Fibroblast of skin of left quadriceps (primary cell): Measurements from ENCODE around the gene DFFB.

Experiments used
- DNase-seq, 2 experiments: peaks; one replicate each; pipeline ENCODE4 v3.0.0-alpha.2; 2013; ENCODE audit warnings: low read depth in 2 of 2

Gene DFFB

GRCh38 chr1:3925256-3925655 lies 68.0 kb downstream of the DFFB start:
- no peak for DNase-seq

DNA sequence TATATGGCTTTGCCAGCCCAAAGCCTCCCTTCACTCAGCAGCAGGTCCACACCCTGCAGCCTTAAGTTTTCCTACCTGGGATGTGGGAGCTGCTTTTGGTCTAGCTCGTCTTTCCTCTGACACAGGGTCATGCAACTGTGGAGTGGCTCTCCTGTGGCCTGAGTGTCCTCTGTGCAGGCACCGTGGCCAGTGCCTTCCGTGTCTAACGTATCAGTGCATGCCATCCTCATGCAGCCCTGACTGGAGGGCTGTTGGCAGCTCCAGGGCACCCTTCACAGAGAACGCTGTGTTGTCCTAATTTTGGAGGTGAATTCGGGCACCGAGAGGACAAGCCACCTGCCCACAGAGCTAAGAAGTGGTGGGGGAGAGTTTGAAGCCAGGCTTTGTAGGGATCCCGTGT lies 68.5 kb downstream of the DFFB start:
- DNase-seq = no peak

- no peak for DNase-seq
These were observed 69.7 kb downstream of the DFFB start for GRCh38 chr1:3926956-3927355.

GRCh38 chr1:3928586-3928985 lies 71.3 kb downstream of the DFFB start:
- DNase-seq = no peak

- no peak for DNase-seq
These were observed 71.8 kb downstream of the DFFB start for GRCh38 chr1:3929126-3929525.

DNA sequence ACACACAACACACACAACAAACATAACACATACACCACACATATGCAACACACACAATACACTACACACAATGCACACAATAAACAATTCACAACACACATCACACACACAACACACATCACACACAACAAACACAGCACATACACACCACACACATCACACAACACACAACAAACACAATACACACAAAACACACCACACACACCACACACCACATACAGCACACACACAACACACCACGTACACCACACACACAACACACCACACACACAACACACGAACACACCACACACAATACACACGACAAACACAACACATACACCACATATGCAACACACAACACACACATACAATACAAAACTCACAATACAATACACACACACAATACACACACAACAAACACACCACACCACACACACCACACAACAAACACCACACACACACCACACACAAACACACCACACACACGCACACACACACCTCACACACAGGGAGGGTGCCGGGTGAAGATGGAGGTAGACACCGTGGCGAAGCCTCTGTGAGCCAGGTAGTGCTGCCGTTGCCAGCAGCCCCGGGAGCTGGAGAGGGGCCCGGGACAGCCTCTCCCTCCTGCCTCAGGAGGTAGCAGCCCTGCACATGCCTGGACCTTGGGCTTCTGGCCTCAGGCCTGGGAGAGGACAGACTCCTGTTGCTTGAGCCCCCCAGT lies 73.2 kb downstream of the DFFB start:
- DNase-seq = no peak

GRCh38 chr1:3931007-3931912 lies 74.0 kb downstream of the DFFB start:
- no peak for DNase-seq

DNA sequence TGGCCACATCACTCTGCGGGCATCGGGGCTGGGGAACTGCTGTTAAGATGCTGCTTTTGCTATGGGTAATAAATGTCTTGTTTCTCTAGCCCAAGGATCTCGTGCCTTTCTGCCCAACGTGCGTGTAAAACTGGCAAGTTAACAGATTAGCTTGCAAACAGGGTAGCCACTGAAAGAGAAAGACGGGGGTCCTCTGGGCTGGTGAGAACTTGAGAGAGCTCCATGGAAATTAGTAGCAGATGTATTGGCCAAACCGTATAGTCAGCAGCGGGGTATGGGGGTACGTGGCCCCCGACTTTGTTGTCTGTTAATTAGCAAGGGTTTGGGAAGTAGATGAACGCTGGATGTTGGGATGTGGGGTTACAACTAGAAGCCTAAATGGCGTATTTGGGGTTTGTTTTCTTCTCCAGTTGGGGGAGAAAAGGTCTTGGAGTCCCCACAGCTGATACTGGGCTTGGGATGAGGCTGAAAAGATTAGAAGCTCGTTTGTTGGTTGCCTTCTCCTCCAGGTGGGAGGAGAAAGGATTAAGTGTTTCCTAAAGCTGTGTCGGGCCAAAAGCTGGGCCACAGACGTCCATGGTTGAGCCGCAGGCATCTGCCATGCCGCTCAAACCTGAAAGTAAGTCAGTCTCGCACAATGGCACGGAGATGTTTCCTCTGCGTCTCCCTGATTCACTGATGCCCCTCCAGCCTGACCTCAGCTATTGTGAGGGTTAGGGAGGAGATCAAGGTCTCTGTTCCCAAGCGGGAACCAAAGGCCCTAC lies 75.1 kb downstream of the DFFB start:
- DNase-seq = no peak
